Mesodermal cell (in vitro differentiated cells): ENCODE measurements around the gene NUDT16.

Experiments
- H3K27ac ChIP-seq: 2 replicates; pipeline ENCODE4 v1.7.0; 2013; ENCODE audit warnings: mild to moderate bottlenecking, low read depth, low read length, moderate library complexity; ENCODE audit not compliant: severe bottlenecking
- H3K36me3 ChIP-seq: 2 replicates; pipeline ENCODE4 v1.7.1; 2013; ENCODE audit warnings: mild to moderate bottlenecking, low read length, moderate library complexity; ENCODE audit not compliant: control insufficient read depth, insufficient read depth
- H3K4me1 ChIP-seq: one replicate; pipeline ENCODE4 v1.7.1; 2013; ENCODE audit warnings: mild to moderate bottlenecking, low read length; ENCODE audit not compliant: insufficient read depth, control insufficient read depth, poor library complexity, severe bottlenecking
- H3K4me3 ChIP-seq: 2 replicates; pipeline ENCODE4 v1.7.0; 2013; ENCODE audit warnings: low read length, control low read depth, mild to moderate bottlenecking; ENCODE audit not compliant: insufficient read depth, poor library complexity, severe bottlenecking; ENCODE audit errors: extremely low read depth
- H3K9me3 ChIP-seq: 2 replicates; pipeline ENCODE4 v1.7.1; 2013; ENCODE audit warnings: mild to moderate bottlenecking, low read length, moderate library complexity; ENCODE audit not compliant: control insufficient read depth
- WGBS, 2 experiments: methylation state at CpG; one replicate each; pipeline ENCODE4 v1.1.5; 2013; ENCODE audit warnings: missing lambda C conversion rate in 2 of 2; ENCODE audit not compliant: insufficient coverage in 2 of 2; 5-methylcytosine and 5-hydroxymethylcytosine counted together

The NUDT16 gene

DNA sequence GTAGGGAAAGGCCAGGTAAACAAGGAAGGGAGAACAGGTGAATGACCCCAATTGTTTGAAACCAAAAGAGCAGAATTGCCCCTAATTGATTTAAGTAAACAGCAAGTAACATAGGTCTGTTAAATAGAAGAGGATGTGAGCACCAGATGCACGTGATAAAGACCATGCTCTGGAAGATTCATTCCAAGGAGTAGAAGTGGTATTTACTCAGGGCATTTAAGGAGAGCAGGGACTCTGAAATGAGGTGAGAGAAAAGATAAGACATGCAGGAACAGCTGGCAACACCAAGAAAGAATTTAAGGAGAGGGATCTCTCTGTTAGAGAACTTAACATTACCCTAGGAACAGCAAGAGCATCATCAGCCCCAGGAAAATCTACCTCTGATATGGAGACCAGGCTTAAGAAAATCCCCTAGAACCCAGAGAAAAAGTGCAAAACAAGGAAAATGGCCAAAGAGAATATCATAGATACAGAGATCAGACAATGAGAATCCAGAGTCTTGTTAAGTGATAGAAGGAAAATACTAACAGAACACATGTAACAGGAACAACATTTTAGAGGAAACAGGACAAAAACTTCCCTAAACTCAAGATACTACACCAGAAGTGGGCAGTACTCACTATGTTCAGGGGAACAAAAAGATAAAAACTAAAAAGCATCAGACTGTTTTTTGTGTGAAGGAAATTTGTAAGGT lies 6.4 kb downstream of the NUDT16 start:
- WGBS, 2 experiments, result 73 to 85% methylated on average over 1 of the region's 1 CpG
- H3K27ac ChIP-seq, result no peak overlapping the region
- no peaks in the 10 kb centered on the region for H3K4me1 ChIP-seq
- no peak overlapping the region for H3K4me3 ChIP-seq
- no peaks in the 10 kb centered on the region for H3K9me3 ChIP-seq
- H3K36me3 ChIP-seq, result peaks cover 18% of the 10 kb centered on the region

DNA sequence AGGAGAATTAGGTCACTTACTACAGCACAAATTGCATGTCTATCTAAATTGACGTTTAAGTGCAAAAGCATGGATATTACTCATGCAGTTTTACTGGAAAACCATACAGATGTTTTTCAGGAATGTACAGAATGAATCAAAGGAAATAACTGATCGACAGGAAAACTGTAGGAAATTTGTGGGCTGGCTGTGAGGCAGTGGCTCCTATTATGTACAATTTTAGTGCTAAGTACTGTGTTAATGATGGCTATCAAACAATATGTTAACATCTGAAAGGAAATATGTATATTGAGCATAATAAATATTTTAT lies 6.9 kb downstream of the NUDT16 start:
- Histone ChIP-seq H3K36me3 (peaks cover 13% of the 10 kb centered on the region), H3K9me3 (no peaks in the 10 kb centered on the region), H3K4me1 (no peaks in the 10 kb centered on the region), H3K27ac (no peak overlapping the region), H3K4me3 (no peak overlapping the region)
- 100% methylated on average over 2 of the region's 2 CpGs for WGBS, 2 experiments

DNA sequence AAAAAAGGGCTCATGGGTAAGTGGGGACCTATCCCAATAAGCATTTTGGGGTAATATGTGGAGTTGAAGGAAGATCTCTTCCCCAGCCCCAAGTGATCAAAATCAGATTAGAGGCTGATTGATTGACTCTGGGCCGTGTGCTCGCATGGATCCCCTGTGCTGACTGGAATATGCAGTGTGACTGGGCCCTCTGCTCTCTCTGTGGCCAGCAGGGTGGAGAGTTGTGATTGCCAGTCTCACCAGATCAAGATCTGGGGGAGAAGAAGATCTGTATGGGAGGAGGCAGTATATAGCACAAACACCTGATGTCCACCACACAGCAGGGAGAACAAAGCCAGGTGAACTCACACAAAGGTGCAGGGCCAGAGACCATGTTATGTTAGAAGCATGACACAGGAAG lies 8.8 kb downstream of the NUDT16 start:
- 80% methylated on average over 2 of the region's 2 CpGs; no CpG with 5 or more reads in 1 of the 2 experiments for WGBS, 2 experiments
- no peak overlapping the region for H3K27ac ChIP-seq
- H3K4me1 ChIP-seq, result no peaks in the 10 kb centered on the region
- no peaks in the 10 kb centered on the region for H3K9me3 ChIP-seq
- H3K36me3 ChIP-seq, result no peaks in the 10 kb centered on the region
- no peak overlapping the region for H3K4me3 ChIP-seq

DNA sequence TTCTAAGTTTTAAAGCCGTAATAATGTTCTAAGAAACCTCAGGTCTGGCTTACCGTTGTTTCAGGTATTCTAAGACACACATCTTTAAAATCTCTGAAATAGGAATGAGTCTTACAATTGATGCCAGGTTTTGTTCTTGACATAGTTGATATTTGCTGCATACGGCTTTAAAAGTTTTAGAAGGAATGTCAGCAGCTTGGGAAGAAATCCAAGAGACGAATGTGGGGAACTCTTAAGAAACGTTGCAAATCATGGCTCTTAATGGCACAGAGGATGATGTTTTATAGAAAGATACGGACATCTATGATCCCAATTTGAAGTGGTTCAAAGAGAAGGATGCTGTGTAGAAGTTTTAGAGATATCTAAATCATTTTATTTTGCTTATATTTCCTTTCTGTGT lies 11.5 kb downstream of the NUDT16 start:
- Histone ChIP-seq H3K4me1 (no peaks in the 10 kb centered on the region), H3K4me3 (no peak overlapping the region), H3K9me3 (no peaks in the 10 kb centered on the region), H3K27ac (no peak overlapping the region), H3K36me3 (no peaks in the 10 kb centered on the region)
- 88 to 93% methylated on average over 3 of the region's 6 CpGs for WGBS, 2 experiments

DNA sequence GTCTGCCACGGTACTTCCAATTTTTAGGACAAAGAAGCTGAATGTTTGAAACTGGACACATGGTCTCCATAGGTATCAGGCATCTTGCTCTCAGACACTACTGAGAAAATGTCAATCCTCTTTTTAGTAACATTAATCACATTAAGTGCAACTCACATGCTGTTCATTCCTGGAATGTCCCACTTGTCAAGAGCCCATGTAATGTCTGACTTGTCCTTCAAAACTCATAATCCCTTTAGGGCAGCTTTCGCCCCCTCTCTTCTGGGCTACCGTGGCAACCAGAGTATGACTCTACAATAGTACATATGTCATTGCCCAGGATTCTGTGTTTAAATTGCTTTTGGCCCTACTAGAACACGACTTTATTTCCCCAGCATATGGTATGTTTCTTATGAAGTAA lies 12.3 kb downstream of the NUDT16 start:
- 89 to 100% methylated on average over 3 of the region's 4 CpGs for WGBS, 2 experiments
- no peak overlapping the region for H3K4me3 ChIP-seq
- H3K27ac ChIP-seq, result no peak overlapping the region

DNA sequence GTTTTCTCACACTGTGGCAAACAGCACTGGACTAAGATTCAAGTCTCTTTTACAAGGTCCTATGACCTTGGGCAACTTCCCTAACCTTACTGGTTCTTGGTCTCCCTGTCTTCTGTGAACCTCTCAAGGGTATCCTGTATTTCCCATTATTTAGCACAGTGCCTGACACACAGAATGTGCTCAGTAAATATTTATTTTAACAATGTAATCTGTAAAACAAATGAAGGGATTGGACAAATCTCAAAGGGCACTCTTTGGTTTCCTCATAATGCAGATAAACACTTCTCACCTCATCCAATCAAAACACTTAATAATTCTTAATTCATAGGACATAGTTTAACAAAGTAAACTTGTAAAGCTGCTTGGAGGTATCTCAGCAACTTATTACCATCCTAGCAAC lies 12.8 kb downstream of the NUDT16 start:
- Histone ChIP-seq H3K9me3 (no peaks in the 10 kb centered on the region), H3K4me1 (no peaks in the 10 kb centered on the region), H3K4me3 (no peak overlapping the region), H3K27ac (no peak overlapping the region), H3K36me3 (no peaks in the 10 kb centered on the region)

More for the DNA sequence above, 12.3 kb downstream of the NUDT16 start:
- no peaks in the 10 kb centered on the region for H3K9me3 ChIP-seq
- no peaks in the 10 kb centered on the region for H3K4me1 ChIP-seq
- no peaks in the 10 kb centered on the region for H3K36me3 ChIP-seq

DNA sequence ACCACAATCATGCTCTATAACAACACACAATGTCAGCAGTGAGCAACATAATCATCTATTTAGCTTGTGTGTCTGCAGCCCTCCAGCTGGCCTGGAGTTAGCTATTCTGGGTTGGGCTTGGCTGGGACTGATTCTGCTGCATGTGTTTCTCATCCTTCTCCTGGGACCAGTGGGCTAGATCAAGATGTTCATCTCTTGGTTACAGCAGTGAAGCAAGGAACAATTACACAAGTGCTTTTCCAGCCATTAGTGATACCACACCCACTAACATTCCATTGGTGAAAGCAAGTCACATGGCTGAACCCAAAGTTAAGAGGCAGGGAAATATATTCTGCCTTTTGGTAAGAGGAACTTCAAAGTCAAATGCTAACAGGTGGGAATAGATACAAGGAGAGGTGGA lies 14.6 kb downstream of the NUDT16 start:
- Histone ChIP-seq H3K4me1 (no peaks in the 10 kb centered on the region), H3K27ac (no peak overlapping the region), H3K36me3 (no peaks in the 10 kb centered on the region), H3K4me3 (no peak overlapping the region), H3K9me3 (no peaks in the 10 kb centered on the region)

DNA sequence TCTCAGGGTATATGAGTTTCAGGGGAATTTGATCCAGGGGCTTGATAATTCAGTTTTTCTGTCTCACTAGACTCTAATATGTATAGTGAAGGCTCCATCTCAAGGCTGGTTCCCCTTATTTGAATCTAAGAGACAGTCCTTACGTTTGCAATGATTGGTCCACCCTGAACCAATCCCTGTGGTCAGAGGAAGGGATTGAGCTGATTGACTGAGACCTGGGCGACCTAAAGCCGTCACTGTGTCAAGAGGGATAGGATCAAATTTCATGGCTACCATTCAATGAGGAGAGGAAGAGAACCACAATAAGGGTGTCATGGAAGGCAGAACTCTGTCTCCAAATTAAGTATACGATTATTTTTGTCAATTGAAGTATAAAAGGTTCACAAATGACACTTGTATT lies 16.3 kb downstream of the NUDT16 start:
- Histone ChIP-seq H3K9me3 (no peaks in the 10 kb centered on the region), H3K4me1 (no peaks in the 10 kb centered on the region), H3K36me3 (no peaks in the 10 kb centered on the region), H3K27ac (no peak overlapping the region), H3K4me3 (no peak overlapping the region)
- WGBS, 2 experiments, result 92 to 93% methylated on average over 2 to 3 of the region's 4 CpGs

DNA sequence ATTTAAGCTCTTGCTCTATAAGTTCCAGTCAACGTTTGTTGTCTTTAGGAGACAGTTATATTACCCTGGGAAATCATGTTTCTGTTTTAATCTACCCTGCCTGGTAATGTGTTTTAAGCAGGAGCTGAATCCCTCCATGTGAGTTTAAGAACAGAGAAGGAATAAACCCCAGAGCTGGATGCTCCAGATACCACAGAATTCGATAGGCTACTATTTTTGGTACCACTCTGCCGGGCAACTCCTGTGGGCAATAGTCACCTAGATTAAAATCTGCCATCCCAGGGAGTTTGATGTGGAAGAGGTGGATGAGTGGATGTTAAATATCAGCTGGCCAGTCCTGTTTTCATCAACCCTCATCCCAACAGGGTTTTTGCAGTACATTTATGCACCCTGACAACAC lies 20.4 kb downstream of the NUDT16 start:
- WGBS, 2 experiments, result 83 to 100% methylated on average over 1 of the region's 3 CpGs
- no peaks in the 10 kb centered on the region for H3K4me1 ChIP-seq
- H3K9me3 ChIP-seq, result no peaks in the 10 kb centered on the region
- no peak overlapping the region for H3K4me3 ChIP-seq
- H3K36me3 ChIP-seq, result no peaks in the 10 kb centered on the region
- no peak overlapping the region for H3K27ac ChIP-seq

DNA sequence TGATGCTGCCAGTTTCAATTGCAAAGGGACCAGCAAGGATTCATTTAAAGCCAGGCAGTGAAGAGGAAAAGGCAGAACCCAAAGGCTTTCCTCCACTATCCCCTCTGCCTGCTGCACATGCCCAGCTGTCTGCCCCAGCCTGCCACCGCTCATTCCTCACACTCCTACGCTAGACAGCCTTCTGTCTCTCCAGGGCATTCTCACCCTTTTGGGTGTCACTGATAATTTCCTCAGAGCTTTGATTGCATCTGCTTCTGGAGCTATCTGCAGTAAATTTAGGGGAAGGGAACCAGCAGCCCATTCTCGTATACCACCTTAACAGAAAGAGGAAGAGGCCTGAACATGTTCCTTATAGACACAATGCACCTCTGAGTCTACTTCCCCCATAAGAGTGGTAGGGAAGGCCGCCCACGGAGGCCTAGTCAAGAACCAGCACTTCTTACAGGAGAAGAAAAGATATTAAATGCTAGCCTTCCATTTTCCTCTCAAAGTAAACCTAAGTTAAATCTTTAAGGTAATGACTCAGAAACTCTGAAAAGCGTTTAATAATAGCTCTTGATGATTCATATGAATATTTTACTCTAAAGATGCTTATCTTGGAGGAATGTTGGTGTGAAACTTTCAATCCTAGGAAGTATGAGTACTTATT lies 20.9 kb downstream of the NUDT16 start:
- H3K4me1 ChIP-seq, result no peaks in the 10 kb centered on the region
- WGBS, 2 experiments, result 80 to 93% methylated on average over 1 to 2 of the region's 6 CpGs

DNA sequence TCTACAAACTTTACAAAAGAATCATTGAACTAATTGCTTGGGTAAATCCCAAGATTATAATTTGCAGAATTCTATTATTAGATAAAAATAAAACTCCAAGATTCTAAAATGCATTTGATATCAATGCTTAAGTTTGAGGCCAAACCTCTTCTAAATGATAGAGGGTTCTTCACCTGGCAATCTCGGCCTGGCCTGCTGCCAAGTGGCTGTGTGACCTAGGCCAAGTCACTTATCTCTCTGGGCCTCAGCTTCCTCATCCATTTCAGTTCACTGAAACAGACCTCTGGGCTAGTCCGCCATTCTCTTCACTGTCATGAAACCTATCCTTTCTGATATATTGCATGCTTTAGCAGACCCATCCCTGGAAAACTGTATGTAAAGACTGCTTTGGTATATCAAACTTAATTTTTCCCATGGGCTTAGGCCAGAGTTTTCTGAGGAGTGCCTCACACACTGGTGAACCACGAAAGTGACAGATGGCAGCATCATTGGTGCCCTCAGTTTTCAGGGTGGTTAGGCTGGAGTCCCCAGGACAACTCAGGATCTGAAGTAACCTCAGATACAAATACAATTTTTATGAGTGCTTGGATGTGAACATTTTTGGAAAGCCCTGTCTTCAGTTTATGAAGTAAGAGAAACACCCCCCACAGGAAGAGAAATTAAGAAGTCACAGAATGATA lies 21.8 kb downstream of the NUDT16 start:
- H3K4me1 ChIP-seq, result no peaks in the 10 kb centered on the region
- no peaks in the 10 kb centered on the region for H3K9me3 ChIP-seq
- H3K27ac ChIP-seq, result no peak overlapping the region
- H3K36me3 ChIP-seq, result no peaks in the 10 kb centered on the region
- no peak overlapping the region for H3K4me3 ChIP-seq
- whole genome bisulfite sequencing, 2 experiments, result 87 to 88% methylated on average over 1 to 2 of the region's 3 CpGs

More for the DNA sequence above, 20.9 kb downstream of the NUDT16 start:
- Histone ChIP-seq H3K4me3 (no peak overlapping the region), H3K9me3 (no peaks in the 10 kb centered on the region), H3K36me3 (no peaks in the 10 kb centered on the region), H3K27ac (no peak overlapping the region)
